ENCODE results near the gene AHDC1. TPM values are rescaled to one million over a fixed set of nuclear protein-coding genes. Genes with fewer than 3 reads are reported as not detected.

AHDC1 gene
- total and polyA plus RNA-seq, 9 of the 15 experiments (the other 6 are each of a cell fraction or from before 2014, with no cell fraction given), result 0.21 to 36.4 (median 4.7) TPM

- TF ChIP-seq ZNF3 (CRISPR knock-in tag; IDR thresholded peaks at IDR 0.05), result no peak
- peak; percentile 92 for TF ChIP-seq POLR2A (conservative IDR thresholded peaks at IDR 0.05)
- no peak for TF ChIP-seq PYGO2 (tag; IDR thresholded peaks at IDR 0.05)
- 0 out of 2 replicates have a peak, but pooled peaks have one; percentile 51 for TF ChIP-seq ZNF212 (CRISPR knock-in tag; IDR thresholded peaks at IDR 0.05)
- TF ChIP-seq FOXA1 (IDR thresholded peaks at IDR 0.05; ENCODE audit: borderline replicate concordance), result no peak
- TF ChIP-seq GABPB1 (CRISPR knock-in tag; IDR thresholded peaks at IDR 0.05), result peak; percentile 38
- TF ChIP-seq TCF7L2 (IDR thresholded peaks at IDR 0.05; ENCODE audit: low read depth, low read length), result peak; percentile 98
- TF ChIP-seq ZBTB9 (CRISPR knock-in tag; IDR thresholded peaks at IDR 0.05), result peak; percentile 89; the same call in 1 of the 2 replicates
- TF ChIP-seq RFX7 (CRISPR knock-in tag; IDR thresholded peaks at IDR 0.05), result no peak
- TF ChIP-seq ETV5 (CRISPR knock-in tag; IDR thresholded peaks at IDR 0.05; ENCODE audit: low read depth), result peak; percentile 58; the same call in 1 of the 2 replicates
- peak in 1 of 3 experiments; percentile 38; a peak in 1 of 6 replicates for TF ChIP-seq ZBTB11 (CRISPR knock-in tag; IDR thresholded peaks at IDR 0.05)
- TF ChIP-seq DACH1 (IDR thresholded peaks at IDR 0.05; ENCODE audit: partially characterized antibody), result no peak
- TF ChIP-seq SLC30A9 (CRISPR knock-in tag; IDR thresholded peaks at IDR 0.05), result no peak
- peak; percentile 98 for TF ChIP-seq NFYB (IDR thresholded peaks at IDR 0.05; ENCODE audit: extremely low read depth, insufficient read length)
- TF ChIP-seq IRF9 (tag; IDR thresholded peaks at IDR 0.05), result no peak
- TF ChIP-seq ZNF184 (CRISPR knock-in tag; IDR thresholded peaks at IDR 0.05), result no peak
- no peak for TF ChIP-seq CHD1 (IDR thresholded peaks at IDR 0.05; ENCODE audit: low read length)
- no peak for TF ChIP-seq ZNF551 (CRISPR knock-in tag; IDR thresholded peaks at IDR 0.05)
- TF ChIP-seq FUS (optimal IDR thresholded peaks at IDR 0.05; ENCODE audit: low read depth, low read length), result peak; percentile 38
- TF ChIP-seq JUND (IDR thresholded peaks at IDR 0.05; ENCODE audit: borderline replicate concordance, low read depth, low read length), result peak; percentile 97
- TF ChIP-seq JUND (tag; IDR thresholded peaks at IDR 0.05; ENCODE audit: borderline replicate concordance, low read depth, low read length), result peak; percentile 96; the same call in 2 of the 3 replicates
- 0 out of 2 replicates have a peak, but pooled peaks have one; percentile 30 for TF ChIP-seq CHCHD3 (CRISPR knock-in tag; IDR thresholded peaks at IDR 0.05)
- TF ChIP-seq STAG1 (CRISPR knock-in tag; IDR thresholded peaks at IDR 0.05; ENCODE audit: borderline replicate concordance), result no peak
- TF ChIP-seq BCOR (IDR thresholded peaks at IDR 0.05), result no peak
- no peak for TF ChIP-seq ZSCAN29 (IDR thresholded peaks at IDR 0.05)
Observed at GRCh38 chr1:27489973-27490741, 113.8 kb downstream of the AHDC1 start, which contains the start of gene WASF2 (continued).

All from K562 (cell line).